Stimulated activated CD4-positive, alpha-beta T cell treated with anti-CD3 and anti-CD28 coated beads, Interleukin-15, amount 100 ng/mL, for 24 hours (primary cell): ENCODE results near the gene HSD11B1L.
"Not testable (repeated sequence)": the region's sequence is repeated elsewhere in the genome, so short reads cannot be mapped to it uniquely, and the experiment has no call there.

Experiments
- DNase-seq: peaks from one replicate; pipeline ENCODE4 v3.0.0-alpha.2; 2020

HSD11B1L gene

GRCh38 chr19:5703819-5704818 lies 23.3 kb downstream of the HSD11B1L start:
- DNase-seq = no peak

- DNase-seq = no peak
Observed at GRCh38 chr19:5705552-5705951, 24.7 kb downstream of the HSD11B1L start.

GRCh38 chr19:5706876-5707573 lies 26.2 kb downstream of the HSD11B1L start:
- no peak for DNase-seq

GRCh38 chr19:5707576-5708575 lies 27.0 kb downstream of the HSD11B1L start:
- DNase-seq = no peak

GRCh38 chr19:5711025-5711424 lies 30.2 kb downstream of the HSD11B1L start:
- DNase-seq = no peak

- no peak for DNase-seq
Observed at GRCh38 chr19:5711713-5712161, 30.9 kb downstream of the HSD11B1L start.

- no peak for DNase-seq
Observed at GRCh38 chr19:5713228-5713627, 32.4 kb downstream of the HSD11B1L start.

GRCh38 chr19:5714816-5715215 lies 34.0 kb downstream of the HSD11B1L start:
- no peak for DNase-seq

- no peak for DNase-seq
Observed at GRCh38 chr19:5717215-5717935, 36.5 kb downstream of the HSD11B1L start.

- peak; percentile 76 for DNase-seq
Observed at GRCh38 chr19:5718037-5718578, 37.3 kb downstream of the HSD11B1L start.

GRCh38 chr19:5718579-5719273 lies 37.9 kb downstream of the HSD11B1L start:
- peak; percentile 77 for DNase-seq

- DNase-seq = peak; percentile 57
Observed at GRCh38 chr19:5719274-5719960, 38.6 kb downstream of the HSD11B1L start.

- peak; percentile 98 for DNase-seq
Observed at GRCh38 chr19:5719961-5720790, 39.3 kb downstream of the HSD11B1L start, which contains the start of the genes CATSPERD and LONP1. Gene CATSPERD, plus strand, starts transcription at chr19:5720637. Its CDS starts 101 bp downstream, at chr19:5720738. Gene LONP1, minus strand, starts transcription at chr19:5720146. Its CDS starts 14 bp downstream, at chr19:5720132.

- no peak for DNase-seq
Observed at GRCh38 chr19:5727453-5728050, 46.7 kb downstream of the HSD11B1L start.

- DNase-seq = not testable (repeated sequence)
Observed at GRCh38 chr19:5733172-5733571, 52.3 kb downstream of the HSD11B1L start.
